Skeletal muscle tissue (tissue), 4 donors: ENCODE results near the gene PRSS22. TPM values are rescaled to one million over a fixed set of nuclear protein-coding genes. Genes with fewer than 3 reads are reported as not detected.

Experiments
- H3K27ac ChIP-seq: one replicate; pipeline ENCODE4 v1.7.0; 2013; ENCODE audit warnings: mild to moderate bottlenecking, low read depth, low read length, inconsistent platforms
- H3K27me3 ChIP-seq, 3 donors: one replicate each; pipeline ENCODE4 v1.7.0; 2013; ENCODE audit warnings: low read length in 3 of 3; ENCODE audit not compliant: control insufficient read depth in 3 of 3, insufficient read depth in 3 of 3
- H3K36me3 ChIP-seq, 3 donors: one replicate each; pipeline ENCODE4 v1.7.0; 2013; ENCODE audit warnings: low read length in 3 of 3; ENCODE audit not compliant: control insufficient read depth in 3 of 3, insufficient read depth in 3 of 3
- H3K4me1 ChIP-seq, 3 donors: one replicate each; pipeline ENCODE4 v1.7.0; 2013; ENCODE audit warnings: low read length in 3 of 3, mild to moderate bottlenecking in 3 of 3; ENCODE audit not compliant: control insufficient read depth in 3 of 3, insufficient read depth in 3 of 3
- H3K4me3 ChIP-seq, 3 donors: one replicate each; pipeline ENCODE4 v1.7.0; 2013; ENCODE audit warnings: low read length in 3 of 3
- H3K9ac ChIP-seq, 3 donors: one replicate each; pipeline ENCODE4 v1.7.0; 2013; ENCODE audit warnings: low read length in 3 of 3, mild to moderate bottlenecking in 3 of 3, moderate library complexity in 2 of 3, low read depth in 1 of 3
- H3K9me3 ChIP-seq, 3 donors: one replicate each; pipeline ENCODE4 v1.7.0; 2013; ENCODE audit warnings: low read length in 3 of 3; ENCODE audit not compliant: control insufficient read depth in 3 of 3
- total RNA-seq: library from RNA; depleted of rRNA; stranded (reverse); fragments of >200 nt; gene quantifications from one replicate; pipeline ENCODE4 v1.2.3, GENCODE V29; 2014
- donor health status: Osteomylitis.

Gene PRSS22
- total RNA-seq, 1 donor from 2014 or later, result not detected

DNA sequence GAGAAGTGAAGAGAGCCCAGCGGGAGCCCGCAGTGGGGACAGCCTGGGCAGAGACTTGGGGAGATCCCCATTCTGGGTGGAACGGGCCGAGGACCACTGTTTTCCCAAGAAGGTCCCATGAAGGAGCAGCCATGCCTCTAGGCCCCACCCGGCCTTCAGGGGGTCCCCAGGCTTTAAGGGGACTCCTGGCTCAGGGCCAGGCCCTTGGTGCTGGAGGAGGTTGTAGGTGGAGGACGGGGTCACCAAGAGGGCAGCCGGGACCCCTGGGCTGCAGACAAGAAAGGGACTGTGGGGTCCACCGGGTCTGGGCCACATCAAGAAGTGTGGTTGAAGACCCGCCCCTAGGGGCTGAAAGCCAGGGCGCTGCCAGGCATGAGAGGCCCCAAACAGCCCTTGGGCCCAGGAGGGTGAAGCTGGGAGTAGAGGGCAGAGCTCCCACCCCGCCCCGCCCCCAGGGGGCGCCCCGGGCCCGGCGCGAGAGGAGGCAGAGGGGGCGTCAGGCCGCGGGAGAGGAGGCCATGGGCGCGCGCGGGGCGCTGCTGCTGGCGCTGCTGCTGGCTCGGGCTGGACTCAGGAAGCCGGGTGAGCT lies 41.1 kb downstream of the PRSS22 start, which contains the start of gene PRSS21:
TSS of gene PRSS21 (plus strand) at position 487 of the 589 bp plus-strand sequence. CDS start at position 519, 32 bp downstream.
- Histone ChIP-seq H3K9ac (no peak within 1 kb of the TSS), H3K27me3 (peaks cover 18 to 52% (median 33%) of the 10 kb centered on the region in 3 donors), H3K4me3 (no peak within 1 kb of the TSS), H3K27ac (no peak within 1 kb of the TSS), H3K4me1 (peaks cover 3 to 5% (median 5%) of the 10 kb centered on the region in 3 donors), H3K36me3 (no peaks in the 10 kb centered on the region), H3K9me3 (no peaks in the 10 kb centered on the region)

DNA sequence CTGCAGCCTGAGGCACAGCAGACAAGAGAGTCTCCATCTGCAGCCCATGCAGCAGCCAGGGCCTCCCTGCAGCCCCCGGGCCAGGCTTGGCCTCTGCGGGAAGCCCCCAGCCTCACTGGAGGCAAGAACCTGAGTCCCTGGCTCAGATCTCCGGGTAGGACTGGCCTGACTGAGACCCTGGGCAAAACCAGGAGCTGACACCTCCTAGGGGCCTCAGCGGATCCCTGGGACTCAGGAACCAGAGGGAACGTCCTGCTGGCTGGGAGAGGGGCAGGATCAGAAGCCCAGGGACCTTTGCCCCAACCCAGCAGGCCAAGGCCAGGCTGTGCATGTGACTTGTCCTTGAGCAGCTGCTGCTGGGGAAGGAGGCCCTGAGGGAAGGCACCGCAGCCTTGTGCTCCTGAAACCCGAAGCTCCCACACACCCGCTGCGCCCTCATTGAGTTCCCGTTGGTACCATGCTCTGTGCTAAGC lies 42.6 kb downstream of the PRSS22 start:
- Histone ChIP-seq H3K9ac (no peak overlapping the region), H3K4me1 (peaks cover 7 to 10% (median 10%) of the 10 kb centered on the region in 3 donors), H3K27me3 (peaks cover 25 to 59% (median 33%) of the 10 kb centered on the region in 3 donors), H3K9me3 (no peaks in the 10 kb centered on the region), H3K27ac (no peak overlapping the region), H3K36me3 (no peaks in the 10 kb centered on the region), H3K4me3 (no peak overlapping the region)

DNA sequence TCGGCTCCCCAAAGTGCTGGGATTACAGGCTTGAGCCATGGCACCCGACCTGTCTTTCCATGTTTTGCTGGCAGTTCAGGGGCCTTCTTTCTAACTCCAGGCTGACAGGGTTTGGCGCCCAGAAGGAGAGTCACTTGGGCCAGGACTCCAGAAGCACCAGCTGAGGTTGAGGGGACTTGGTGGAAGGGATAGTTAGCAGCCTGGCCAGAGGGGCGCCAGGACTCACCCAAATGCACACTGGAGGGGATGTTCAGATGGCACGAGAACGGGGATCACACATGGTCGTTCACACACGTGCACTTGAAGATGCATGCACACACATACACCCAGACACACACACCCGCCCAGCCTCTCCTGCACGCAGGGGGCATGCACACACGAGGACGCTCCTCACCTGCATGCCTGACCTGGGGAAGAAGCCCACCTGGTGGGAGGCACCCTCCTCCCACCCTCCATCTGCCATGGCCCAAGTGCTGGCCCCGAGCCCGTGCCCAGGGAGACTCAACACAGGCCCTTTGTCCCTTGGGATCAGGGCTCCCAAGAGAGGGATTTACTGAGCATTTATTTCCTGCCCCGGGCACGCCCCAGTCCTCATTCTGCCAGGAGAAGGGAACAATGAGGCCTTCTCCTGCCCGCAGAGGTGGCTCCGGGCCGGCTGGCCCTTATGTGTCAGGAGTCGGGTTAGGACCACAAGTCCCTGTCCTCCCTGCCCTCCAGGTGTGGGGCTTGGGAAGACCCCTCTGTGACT lies 43.2 kb downstream of the PRSS22 start:
- peaks cover 7 to 10% (median 10%) of the 10 kb centered on the region in 3 donors for H3K4me1 ChIP-seq
- H3K27me3 ChIP-seq, result peaks cover 19 to 59% (median 30%) of the 10 kb centered on the region in 3 donors
- no peaks in the 10 kb centered on the region for H3K9me3 ChIP-seq
- H3K27ac ChIP-seq, result no peak overlapping the region
- no peaks in the 10 kb centered on the region for H3K36me3 ChIP-seq
- no peak overlapping the region for H3K4me3 ChIP-seq
- H3K9ac ChIP-seq, result no peak overlapping the region

DNA sequence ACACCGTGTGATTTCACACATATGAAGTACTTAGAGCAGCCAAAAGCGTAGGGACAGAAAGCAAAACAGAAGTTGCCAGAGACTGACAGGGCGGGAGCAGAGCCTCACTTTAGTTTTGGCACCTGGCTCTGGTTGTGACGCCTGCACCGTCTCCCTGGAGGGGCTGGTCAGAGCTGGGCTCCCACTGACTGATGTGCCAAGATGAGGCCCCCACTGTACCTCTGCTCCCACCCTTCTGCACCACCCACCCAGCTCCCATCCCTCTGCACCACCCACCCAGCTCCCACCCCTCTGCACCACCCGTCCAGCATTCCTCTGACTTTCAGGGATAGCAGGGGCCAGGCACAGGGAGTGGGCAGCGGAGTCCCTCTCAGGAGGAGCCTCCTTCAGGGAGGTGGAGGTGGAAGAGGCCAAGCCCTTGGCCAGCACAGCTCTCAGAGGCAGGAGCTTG lies 44.2 kb downstream of the PRSS22 start:
- Histone ChIP-seq H3K4me3 (no peak overlapping the region), H3K36me3 (no peaks in the 10 kb centered on the region), H3K27ac (no peak overlapping the region), H3K9ac (no peak overlapping the region), H3K27me3 (peaks cover 18 to 52% (median 23%) of the 10 kb centered on the region in 3 donors), H3K9me3 (no peaks in the 10 kb centered on the region), H3K4me1 (peaks cover 7 to 10% (median 10%) of the 10 kb centered on the region in 3 donors)

DNA sequence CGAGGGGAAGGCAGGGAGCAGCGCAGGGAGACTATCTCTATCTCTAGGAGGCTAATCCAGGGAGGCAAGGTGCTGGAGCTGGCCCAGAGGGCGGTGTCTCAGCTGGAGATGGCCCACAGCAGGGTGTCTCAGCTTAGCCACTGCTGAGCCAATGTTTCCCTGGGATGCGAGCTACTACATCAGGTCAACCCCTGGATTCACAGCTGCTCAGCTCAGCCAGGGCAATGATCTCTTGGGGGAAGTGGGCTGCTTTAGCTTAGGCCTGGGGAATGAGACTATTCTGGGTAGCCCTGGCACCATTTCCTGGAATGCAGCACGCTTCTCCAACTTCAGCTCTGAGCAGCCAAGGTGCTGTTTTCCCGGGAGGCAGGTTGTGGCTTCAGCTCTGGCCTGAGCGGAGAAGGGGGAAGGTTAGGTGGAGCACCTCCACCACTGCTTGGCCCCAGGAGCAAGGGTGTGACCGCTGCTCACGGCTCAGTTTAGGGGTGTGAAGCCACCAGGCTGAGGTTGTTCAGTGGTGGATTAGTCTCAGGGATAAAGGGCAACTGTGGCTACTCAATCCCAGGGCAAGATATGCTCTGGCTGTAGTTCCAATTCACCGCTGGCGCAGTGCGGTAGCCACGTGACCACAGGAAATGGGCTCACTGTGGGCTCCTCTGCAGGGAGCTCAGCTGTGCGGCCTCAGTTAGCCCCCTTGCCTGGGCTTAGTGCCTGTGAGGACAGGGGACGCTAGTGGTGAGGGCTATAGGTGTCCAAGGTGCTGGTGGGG lies 46.1 kb downstream of the PRSS22 start:
- no peak overlapping the region for H3K27ac ChIP-seq
- peak overlapping the region in 1 of 3 donors; percentile 25 for H3K9ac ChIP-seq
- H3K9me3 ChIP-seq, result no peaks in the 10 kb centered on the region
- H3K27me3 ChIP-seq, result peaks cover 18 to 45% (median 19%) of the 10 kb centered on the region in 3 donors
- H3K4me1 ChIP-seq, result peaks cover 7 to 10% (median 10%) of the 10 kb centered on the region in 3 donors
- no peaks in the 10 kb centered on the region for H3K36me3 ChIP-seq
- H3K4me3 ChIP-seq, result no peak overlapping the region

DNA sequence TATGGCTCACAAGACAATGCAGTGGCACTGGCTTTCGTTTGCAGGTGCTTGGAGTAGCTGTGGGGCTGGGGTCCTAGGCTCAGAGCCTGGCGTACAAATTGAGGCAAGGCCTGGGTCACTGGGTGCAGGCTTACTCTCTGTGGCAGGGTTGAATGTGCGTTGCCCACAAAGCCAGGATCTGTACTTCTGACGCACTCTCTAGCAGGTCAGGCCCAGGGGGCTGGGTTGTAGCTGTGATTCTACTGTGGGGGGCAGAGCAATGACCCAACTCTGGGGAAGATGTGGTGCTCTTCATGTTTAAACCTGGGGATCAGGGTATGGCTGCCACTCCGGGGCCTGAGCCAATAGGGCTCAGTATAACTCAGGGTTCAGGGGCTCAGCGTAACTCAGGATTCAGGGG lies 47.3 kb downstream of the PRSS22 start:
- no peak overlapping the region for H3K9ac ChIP-seq
- H3K9me3 ChIP-seq, result no peaks in the 10 kb centered on the region
- no peak overlapping the region for H3K4me3 ChIP-seq
- peaks cover 24 to 48% (median 26%) of the 10 kb centered on the region in 3 donors for H3K27me3 ChIP-seq
- H3K27ac ChIP-seq, result no peak overlapping the region
- H3K36me3 ChIP-seq, result no peaks in the 10 kb centered on the region
- peaks cover 7 to 10% (median 10%) of the 10 kb centered on the region in 3 donors for H3K4me1 ChIP-seq

DNA sequence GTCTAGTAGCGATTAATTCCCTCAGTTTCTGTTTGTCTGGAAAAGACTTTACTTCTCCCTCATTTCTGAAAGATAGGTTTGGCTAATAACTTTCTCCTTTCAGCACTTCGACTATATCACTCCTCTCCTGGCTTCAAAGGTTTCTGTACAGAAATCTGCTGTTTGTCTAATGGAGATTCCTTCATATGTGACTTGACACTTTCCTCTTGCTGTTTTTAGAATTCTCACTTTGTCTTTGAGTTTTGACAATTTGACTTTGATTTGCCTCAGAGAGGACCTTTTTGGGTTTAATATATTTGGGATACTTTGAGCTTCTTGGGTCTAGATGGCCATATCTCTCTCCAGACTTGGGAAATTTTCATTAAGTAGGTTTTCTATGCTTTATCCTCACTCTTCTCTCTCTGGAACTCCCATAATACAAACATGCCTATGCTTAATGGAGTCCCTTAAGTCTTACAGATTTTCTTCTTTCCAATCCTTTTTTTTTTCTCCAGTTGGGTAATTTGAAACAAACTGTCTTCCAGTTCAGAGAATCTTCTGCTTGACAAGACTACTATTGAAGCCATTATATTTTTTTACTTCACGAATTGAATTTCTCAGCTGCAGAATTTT lies 48.7 kb downstream of the PRSS22 start:
- Histone ChIP-seq H3K27ac (no peak overlapping the region), H3K9me3 (peaks cover under 1 to 6% (median 2%) of the 10 kb centered on the region in 3 donors), H3K9ac (no peak overlapping the region), H3K36me3 (no peaks in the 10 kb centered on the region), H3K27me3 (peaks cover 20 to 46% (median 27%) of the 10 kb centered on the region in 3 donors), H3K4me3 (no peak overlapping the region), H3K4me1 (peaks cover 7 to 10% (median 10%) of the 10 kb centered on the region in 3 donors)

DNA sequence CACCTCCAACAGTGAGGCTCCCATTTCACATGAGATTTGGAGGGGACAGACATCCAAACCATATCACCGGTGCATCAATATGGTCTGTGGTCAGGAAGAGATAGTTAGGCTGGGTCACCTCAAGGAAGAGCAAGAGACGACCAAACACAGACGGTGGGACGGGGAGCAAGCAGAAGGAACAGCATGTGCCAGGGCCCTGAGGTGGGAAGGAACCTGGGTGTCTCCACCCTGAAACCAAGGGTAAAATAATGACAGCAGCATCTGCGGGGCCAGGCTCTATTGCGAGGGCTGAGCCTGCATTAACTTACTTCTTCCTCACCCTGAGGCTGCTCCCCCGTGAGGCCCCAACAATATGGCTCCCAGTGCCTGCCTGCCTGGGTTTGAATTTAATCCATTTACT lies 49.8 kb downstream of the PRSS22 start:
- peaks cover 20 to 46% (median 27%) of the 10 kb centered on the region in 3 donors for H3K27me3 ChIP-seq
- peaks cover 5 to 11% (median 6%) of the 10 kb centered on the region in 3 donors for H3K9me3 ChIP-seq
- no peak overlapping the region for H3K27ac ChIP-seq
- H3K9ac ChIP-seq, result no peak overlapping the region
- H3K4me1 ChIP-seq, result peaks cover 7 to 10% (median 10%) of the 10 kb centered on the region in 3 donors
- no peaks in the 10 kb centered on the region for H3K36me3 ChIP-seq
- H3K4me3 ChIP-seq, result no peak overlapping the region

DNA sequence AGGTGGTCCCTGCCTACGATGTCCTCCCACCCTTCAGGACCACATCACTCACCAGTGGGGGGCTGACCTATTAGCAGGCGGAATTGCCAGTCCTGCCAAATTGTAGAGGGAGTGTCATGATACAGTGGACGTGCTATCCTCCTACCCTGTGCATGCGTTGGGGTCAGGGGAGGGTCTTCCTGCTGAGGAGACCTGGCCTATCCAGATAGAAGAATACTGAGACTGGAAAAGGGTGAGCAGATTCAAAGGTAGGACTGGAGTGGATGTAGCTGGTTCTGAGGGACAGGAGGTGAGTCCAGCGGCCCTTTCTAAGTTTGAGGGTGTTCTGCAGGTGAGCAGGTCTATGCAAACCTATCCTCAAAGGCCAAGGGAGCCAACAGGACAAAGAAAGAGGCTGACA lies 51.7 kb downstream of the PRSS22 start:
- Histone ChIP-seq H3K4me1 (no peaks in the 10 kb centered on the region), H3K9me3 (peaks cover 5 to 11% (median 6%) of the 10 kb centered on the region in 3 donors), H3K27ac (no peak overlapping the region), H3K36me3 (no peaks in the 10 kb centered on the region), H3K4me3 (no peak overlapping the region), H3K27me3 (peaks cover 15 to 35% (median 25%) of the 10 kb centered on the region in 3 donors), H3K9ac (no peak overlapping the region)
